ENCODE data around the gene PRTG. TPM values are rescaled to one million over a fixed set of nuclear protein-coding genes. Genes with fewer than 3 reads are reported as not detected.

The PRTG gene
- total and polyA plus RNA-seq, 9 of the 15 experiments (the other 6 are each of a cell fraction or from before 2014, with no cell fraction given), result under 0.01 to 0.14 (median 0.06) TPM; not detected in 1

GRCh38 chr15:55573224-55573623, 169.7 kb downstream of the PRTG start (continued):
- no peak for TF ChIP-seq ZNF146 (CRISPR knock-in tag; IDR thresholded peaks at IDR 0.05; ENCODE audit: unreplicated experiment)
- no peak for TF ChIP-seq SUPT5H (IDR thresholded peaks at IDR 0.05)
- no peak for TF ChIP-seq ZNF212 (CRISPR knock-in tag; IDR thresholded peaks at IDR 0.05)
- no peak for TF ChIP-seq ZBTB8A (IDR thresholded peaks at IDR 0.05; ENCODE audit: partially characterized antibody)
- TF ChIP-seq HDAC2 (IDR thresholded peaks at IDR 0.05), result no peak
- TF ChIP-seq EGR1 (conservative IDR thresholded peaks at IDR 0.05), result no peak
- TF ChIP-seq TGIF2 (CRISPR knock-in tag; IDR thresholded peaks at IDR 0.05), result no peak
- no peak for TF ChIP-seq NFYB (IDR thresholded peaks at IDR 0.05; ENCODE audit: extremely low read depth, insufficient read length)
- TF ChIP-seq CHAMP1 (IDR thresholded peaks at IDR 0.05), result no peak
- TF ChIP-seq HCFC1 (IDR thresholded peaks at IDR 0.05; ENCODE audit: low read depth, low read length), result no peak
- TF ChIP-seq E2F1 (CRISPR knock-in tag; IDR thresholded peaks at IDR 0.05), result no peak
- no peak for TF ChIP-seq SNAPC5 (CRISPR knock-in tag; IDR thresholded peaks at IDR 0.05)
- TF ChIP-seq RHOXF2B (CRISPR knock-in tag; conservative IDR thresholded peaks at IDR 0.05), result no peak

Data from K562 (cell line).